ENCODE data around the gene SMAD7.

The SMAD7 gene

GRCh38 chr18:48963586-48964470, 13.1 kb upstream of the SMAD7 start:
- peaks cover 43% of the 10 kb centered on the region for H3K4me1 ChIP-seq (ENCODE audit: control insufficient read depth, insufficient read depth, low read length)
- DNase-seq (ENCODE audit: low read depth), result no peak

GRCh38 chr18:48962994-48963561, 12.3 kb upstream of the SMAD7 start:
- no peaks in the 10 kb centered on the region for H3K27me3 ChIP-seq (replicated peaks; ENCODE audit: control insufficient read depth, insufficient read depth, low read length)
- H3K4me3 ChIP-seq (ENCODE audit: low read length), result no peak overlapping the region
- no peak for DNase-seq (ENCODE audit: low read depth)
- no peaks in the 10 kb centered on the region for H3K9me3 ChIP-seq (ENCODE audit: control insufficient read depth, low read length)
- peak overlapping the region; percentile 30 for H3K9ac ChIP-seq (ENCODE audit: low read length)
- peaks cover 44% of the 10 kb centered on the region for H3K4me1 ChIP-seq (ENCODE audit: control insufficient read depth, insufficient read depth, low read length)
- no peaks in the 10 kb centered on the region for H3K36me3 ChIP-seq (ENCODE audit: control insufficient read depth, insufficient read depth, low read length, severe bottlenecking)

More at GRCh38 chr18:48963586-48964470, 13.1 kb upstream of the SMAD7 start:
- H3K9ac ChIP-seq (ENCODE audit: low read length), result no peak overlapping the region
- no peak overlapping the region for H3K4me3 ChIP-seq (ENCODE audit: low read length)
- H3K27me3 ChIP-seq (replicated peaks; ENCODE audit: control insufficient read depth, insufficient read depth, low read length), result no peaks in the 10 kb centered on the region
- no peaks in the 10 kb centered on the region for H3K9me3 ChIP-seq (ENCODE audit: control insufficient read depth, low read length)
- no peaks in the 10 kb centered on the region for H3K36me3 ChIP-seq (ENCODE audit: control insufficient read depth, insufficient read depth, low read length, severe bottlenecking)

GRCh38 chr18:48962252-48962993, 11.7 kb upstream of the SMAD7 start:
- peak overlapping the region; percentile 30 for H3K9ac ChIP-seq (ENCODE audit: low read length)
- DNase-seq (ENCODE audit: low read depth), result no peak
- H3K4me1 ChIP-seq (ENCODE audit: control insufficient read depth, insufficient read depth, low read length), result peaks cover 49% of the 10 kb centered on the region
- H3K9me3 ChIP-seq (ENCODE audit: control insufficient read depth, low read length), result no peaks in the 10 kb centered on the region
- H3K36me3 ChIP-seq (ENCODE audit: control insufficient read depth, insufficient read depth, low read length, severe bottlenecking), result no peaks in the 10 kb centered on the region
- no peaks in the 10 kb centered on the region for H3K27me3 ChIP-seq (replicated peaks; ENCODE audit: control insufficient read depth, insufficient read depth, low read length)
- H3K4me3 ChIP-seq (ENCODE audit: low read length), result no peak overlapping the region

- no peaks in the 10 kb centered on the region for H3K9me3 ChIP-seq (ENCODE audit: control insufficient read depth, low read length)
- peaks cover 57% of the 10 kb centered on the region for H3K4me1 ChIP-seq (ENCODE audit: control insufficient read depth, insufficient read depth, low read length)
- no peak overlapping the region for H3K9ac ChIP-seq (ENCODE audit: low read length)
- no peak overlapping the region for H3K4me3 ChIP-seq (ENCODE audit: low read length)
- H3K27me3 ChIP-seq (replicated peaks; ENCODE audit: control insufficient read depth, insufficient read depth, low read length), result no peaks in the 10 kb centered on the region
- DNase-seq (ENCODE audit: low read depth), result no peak
- no peaks in the 10 kb centered on the region for H3K36me3 ChIP-seq (ENCODE audit: control insufficient read depth, insufficient read depth, low read length, severe bottlenecking)
Measured at GRCh38 chr18:48961547-48961946, 10.8 kb upstream of the SMAD7 start.

GRCh38 chr18:48959921-48960920, 9.5 kb upstream of the SMAD7 start:
- H3K27me3 ChIP-seq (replicated peaks; ENCODE audit: control insufficient read depth, insufficient read depth, low read length), result no peaks in the 10 kb centered on the region
- peak overlapping the region; percentile 22 for H3K4me3 ChIP-seq (ENCODE audit: low read length)
- no peaks in the 10 kb centered on the region for H3K9me3 ChIP-seq (ENCODE audit: control insufficient read depth, low read length)
- peak overlapping the region; percentile 59 for H3K9ac ChIP-seq (ENCODE audit: low read length)
- H3K4me1 ChIP-seq (ENCODE audit: control insufficient read depth, insufficient read depth, low read length), result peaks cover 70% of the 10 kb centered on the region
- no peaks in the 10 kb centered on the region for H3K36me3 ChIP-seq (ENCODE audit: control insufficient read depth, insufficient read depth, low read length, severe bottlenecking)
- DNase-seq (ENCODE audit: low read depth), result peak; percentile 56

GRCh38 chr18:48959551-48959920, 8.8 kb upstream of the SMAD7 start:
- Histone ChIP-seq H3K36me3 (ENCODE audit: control insufficient read depth, insufficient read depth, low read length, severe bottlenecking) (no peaks in the 10 kb centered on the region), H3K9me3 (ENCODE audit: control insufficient read depth, low read length) (no peaks in the 10 kb centered on the region), H3K4me3 (ENCODE audit: low read length) (peak overlapping the region; percentile 8), H3K27me3 (replicated peaks; ENCODE audit: control insufficient read depth, insufficient read depth, low read length) (no peaks in the 10 kb centered on the region), H3K4me1 (ENCODE audit: control insufficient read depth, insufficient read depth, low read length) (peaks cover 77% of the 10 kb centered on the region), H3K9ac (ENCODE audit: low read length) (peak overlapping the region; percentile 59)
- no peak for DNase-seq (ENCODE audit: low read depth)

GRCh38 chr18:48958951-48959350, 8.2 kb upstream of the SMAD7 start:
- no peak overlapping the region for H3K9ac ChIP-seq (ENCODE audit: low read length)
- H3K36me3 ChIP-seq (ENCODE audit: control insufficient read depth, insufficient read depth, low read length, severe bottlenecking), result no peaks in the 10 kb centered on the region
- H3K9me3 ChIP-seq (ENCODE audit: control insufficient read depth, low read length), result no peaks in the 10 kb centered on the region
- H3K4me3 ChIP-seq (ENCODE audit: low read length), result no peak overlapping the region
- no peaks in the 10 kb centered on the region for H3K27me3 ChIP-seq (replicated peaks; ENCODE audit: control insufficient read depth, insufficient read depth, low read length)
- no peak for DNase-seq (ENCODE audit: low read depth)
- H3K4me1 ChIP-seq (ENCODE audit: control insufficient read depth, insufficient read depth, low read length), result peaks cover 80% of the 10 kb centered on the region

GRCh38 chr18:48957616-48958015, 6.9 kb upstream of the SMAD7 start:
- peak overlapping the region; percentile 43 for H3K9ac ChIP-seq (ENCODE audit: low read length)
- no peaks in the 10 kb centered on the region for H3K36me3 ChIP-seq (ENCODE audit: control insufficient read depth, insufficient read depth, low read length, severe bottlenecking)
- H3K27me3 ChIP-seq (replicated peaks; ENCODE audit: control insufficient read depth, insufficient read depth, low read length), result no peaks in the 10 kb centered on the region
- no peaks in the 10 kb centered on the region for H3K9me3 ChIP-seq (ENCODE audit: control insufficient read depth, low read length)
- H3K4me3 ChIP-seq (ENCODE audit: low read length), result no peak overlapping the region
- DNase-seq (ENCODE audit: low read depth), result no peak
- peaks cover 71% of the 10 kb centered on the region for H3K4me1 ChIP-seq (ENCODE audit: control insufficient read depth, insufficient read depth, low read length)

GRCh38 chr18:48957136-48957535, 6.4 kb upstream of the SMAD7 start:
- no peaks in the 10 kb centered on the region for H3K27me3 ChIP-seq (replicated peaks; ENCODE audit: control insufficient read depth, insufficient read depth, low read length)
- no peaks in the 10 kb centered on the region for H3K36me3 ChIP-seq (ENCODE audit: control insufficient read depth, insufficient read depth, low read length, severe bottlenecking)
- no peak for DNase-seq (ENCODE audit: low read depth)
- H3K4me3 ChIP-seq (ENCODE audit: low read length), result no peak overlapping the region
- peak overlapping the region; percentile 75 for H3K9ac ChIP-seq (ENCODE audit: low read length)
- no peaks in the 10 kb centered on the region for H3K9me3 ChIP-seq (ENCODE audit: control insufficient read depth, low read length)
- H3K4me1 ChIP-seq (ENCODE audit: control insufficient read depth, insufficient read depth, low read length), result peaks cover 67% of the 10 kb centered on the region

- Histone ChIP-seq H3K9ac (ENCODE audit: low read length) (peak overlapping the region; percentile 75), H3K9me3 (ENCODE audit: control insufficient read depth, low read length) (no peaks in the 10 kb centered on the region), H3K4me1 (ENCODE audit: control insufficient read depth, insufficient read depth, low read length) (peaks cover 67% of the 10 kb centered on the region), H3K4me3 (ENCODE audit: low read length) (peak overlapping the region; percentile 43), H3K36me3 (ENCODE audit: control insufficient read depth, insufficient read depth, low read length, severe bottlenecking) (no peaks in the 10 kb centered on the region), H3K27me3 (replicated peaks; ENCODE audit: control insufficient read depth, insufficient read depth, low read length) (no peaks in the 10 kb centered on the region)
- peak; percentile 85 for DNase-seq (ENCODE audit: low read depth)
Measured at GRCh38 chr18:48956356-48956755, 5.6 kb upstream of the SMAD7 start.

Data from adipocyte (in vitro differentiated cells).